GM12878 (cell line): Measurements from ENCODE around the gene ARL14EPL. TPM values are rescaled to one million over a fixed set of nuclear protein-coding genes. Genes with fewer than 3 reads are reported as not detected.

ENCODE experiments used
- BACH1 ChIP-seq: fragments of 450-650 bp; IDR thresholded peaks from 2 replicates; pipeline ENCODE4 v1.6.1; 2017; ENCODE audit warnings: mild to moderate bottlenecking, borderline replicate concordance
- CEBPB ChIP-seq, 2 experiments: fragments of 150-350 bp in 1 of 2; IDR thresholded peaks; 2 replicates each; pipeline ENCODE4 v1.6.1; 2012 to 2014; ENCODE audit warnings: low read depth in 2 of 2, low read length in 2 of 2, borderline replicate concordance in 1 of 2, inconsistent platforms in 1 of 2
- GABPA ChIP-seq: IDR thresholded peaks from 2 replicates; pipeline ENCODE4 v1.6.1; 2014; ENCODE audit warnings: antibody characterized with exemption, low read depth, mild to moderate bottlenecking, inconsistent platforms
- KLF5 ChIP-seq: fragments of 450-650 bp; IDR thresholded peaks from 2 replicates; pipeline ENCODE4 v1.6.1; 2014; ENCODE audit warnings: mild to moderate bottlenecking; ENCODE audit not compliant: partially characterized antibody
- MTA2 ChIP-seq: fragments of 450-650 bp; IDR thresholded peaks from 2 replicates; pipeline ENCODE4 v1.6.1; 2016; ENCODE audit warnings: low read depth, mild to moderate bottlenecking, moderate library complexity
- MXI1 ChIP-seq: fragments of 150-350 bp; IDR thresholded peaks from 2 replicates; pipeline ENCODE4 v1.6.1; 2011; ENCODE audit warnings: low read depth, mild to moderate bottlenecking, inconsistent platforms, low read length, improper control_type of control experiment
- NFYB ChIP-seq: IDR thresholded peaks from 2 replicates; pipeline ENCODE4 v1.6.1; 2011; ENCODE audit warnings: low read depth, mild to moderate bottlenecking, low read length, improper control_type of control experiment, moderate library complexity; ENCODE audit not compliant: insufficient read depth
- NR2F1 ChIP-seq: fragments of 450-650 bp; conservative IDR thresholded peaks from 2 replicates; pipeline ENCODE4 v1.6.1; 2017; ENCODE audit warnings: mild to moderate bottlenecking
- RB1 ChIP-seq: fragments of 450-650 bp; formaldehyde crosslinking; IDR thresholded peaks from 2 replicates; pipeline ENCODE4 v1.6.1; 2017; ENCODE audit warnings: mild to moderate bottlenecking, borderline replicate concordance
- RFX5 ChIP-seq: IDR thresholded peaks from 2 replicates; pipeline ENCODE4 v1.6.1; 2011; ENCODE audit warnings: low read depth, low read length, improper control_type of control experiment
- SREBF2 ChIP-seq: IDR thresholded peaks from 2 replicates; pipeline ENCODE4 v1.6.1; 2012; ENCODE audit warnings: mild to moderate bottlenecking, low read length
- YY1 ChIP-seq: IDR thresholded peaks from 2 replicates; pipeline ENCODE4 v1.6.1; 2011; ENCODE audit warnings: low read depth, mild to moderate bottlenecking, low read length
- ZNF207 ChIP-seq: fragments of 450-650 bp; IDR thresholded peaks from 2 replicates; pipeline ENCODE4 v1.6.1; 2014; ENCODE audit warnings: antibody characterized with exemption, mild to moderate bottlenecking, borderline replicate concordance
- ZNF217 ChIP-seq: fragments of 450-650 bp; IDR thresholded peaks from 2 replicates; pipeline ENCODE4 v1.6.1; 2017; ENCODE audit warnings: antibody characterized with exemption, mild to moderate bottlenecking
- ZZZ3 ChIP-seq: IDR thresholded peaks from 2 replicates; pipeline ENCODE4 v1.6.1; 2011; ENCODE audit warnings: low read depth; ENCODE audit not compliant: control insufficient read depth, insufficient read length
- polyA plus RNA-seq, 11 experiments: library from polyadenylated mRNA; depleted of rRNA in 4 of 11; unstranded in 6 of 11; stranded (reverse) in 5 of 11; fragments of >200 nt; fragmentation: Nextera tagmentation in 4 of 11; fragmentation: Illumina TruSeq in 1 of 11; extraction: Ambion mirVana in 4 of 11; extraction: Trizol in 1 of 11; gene quantifications; 1 replicate in 1 of 11; 2 replicates in 10 of 11; pipeline versions ENCODE4 v1.2.1 to v1.2.3, GENCODE V29; 2011 to 2016; ENCODE audit warnings: inconsistent platforms in 2 of 11, missing spikeins in 2 of 11, low read depth in 1 of 11
- total RNA-seq, 4 experiments: library from RNA; depleted of rRNA in 3 of 4; stranded (reverse); fragments of >200 nt in 3 of 4; fragmentation: Illumina TruSeq in 1 of 4; extraction: Trizol in 1 of 4; gene quantifications; 2 replicates each; pipeline versions ENCODE4 v1.2.1 to v1.2.3, GENCODE V29; 2013 to 2021
- TF ChIP-seq, protein P1 (sequence below): fragments of 450-650 bp; IDR thresholded peaks from 2 replicates; pipeline ENCODE4 v1.6.1; 2016; ENCODE audit warnings: mild to moderate bottlenecking, moderate library complexity, borderline replicate concordance
- TF ChIP-seq, protein P2 (sequence below): fragments of 450-650 bp; IDR thresholded peaks from 2 replicates; pipeline ENCODE4 v1.6.1; 2017; ENCODE audit warnings: mild to moderate bottlenecking
- TF ChIP-seq, protein P3 (sequence below): IDR thresholded peaks from 2 replicates; pipeline ENCODE4 v1.6.1; 2011; ENCODE audit warnings: borderline replicate concordance, low read depth, mild to moderate bottlenecking, moderate library complexity, low read length; ENCODE audit not compliant: insufficient read depth, poor library complexity, severe bottlenecking
- TF ChIP-seq, protein P4 (sequence below): fragments of 450-650 bp; IDR thresholded peaks from 2 replicates; pipeline ENCODE4 v1.6.1; 2016; ENCODE audit warnings: mild to moderate bottlenecking

ARL14EPL gene
- total and polyA plus RNA-seq, 10 of the 15 experiments (the other 5 are each of a cell fraction or from before 2014, with no cell fraction given), result 0.08 TPM; not detected in 9

DNA sequence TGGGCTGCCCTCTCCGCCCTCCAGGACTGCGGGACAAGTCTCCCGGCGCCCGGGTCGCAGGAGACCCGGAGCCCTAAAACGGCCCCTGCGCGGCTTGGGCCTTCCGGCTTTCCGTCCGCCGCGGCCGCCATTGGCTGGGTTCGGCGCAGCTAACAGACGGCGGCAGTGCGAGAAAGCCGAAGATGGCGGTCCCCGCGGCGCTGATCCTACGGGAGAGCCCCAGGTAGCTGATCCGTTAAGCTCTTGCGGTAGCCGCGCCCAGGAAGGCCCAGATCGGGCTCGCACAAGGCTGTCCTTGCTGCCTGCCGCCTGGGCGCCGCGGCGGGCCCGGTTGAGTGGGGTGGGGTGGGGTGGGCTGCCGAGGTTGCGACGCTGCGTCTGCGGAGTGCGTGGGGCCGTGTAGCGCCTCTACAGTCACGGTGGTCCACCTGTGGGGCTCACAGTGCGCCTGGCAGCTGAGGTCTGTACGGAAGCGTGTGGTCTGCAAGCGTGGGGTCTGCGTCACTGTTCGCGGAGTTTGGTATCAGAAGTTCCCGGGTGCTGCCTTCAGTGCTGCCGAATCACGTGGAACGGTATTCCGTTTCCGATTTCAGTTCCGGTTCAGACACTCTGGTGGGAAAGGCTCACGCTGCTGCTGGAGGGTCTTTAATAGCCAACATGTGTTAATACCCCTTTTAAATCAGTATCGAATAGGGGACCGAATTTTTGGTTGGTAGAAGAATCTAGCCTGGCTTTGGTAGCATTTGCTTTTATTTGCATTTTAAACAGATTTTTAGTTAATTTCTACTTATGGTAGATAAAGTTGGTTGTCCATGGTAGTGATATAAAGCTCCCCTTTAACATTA, 52.8 kb downstream of the ARL14EPL start, which contains the start of gene COMMD10 (continued):
- TF ChIP-seq, protein P1, sequence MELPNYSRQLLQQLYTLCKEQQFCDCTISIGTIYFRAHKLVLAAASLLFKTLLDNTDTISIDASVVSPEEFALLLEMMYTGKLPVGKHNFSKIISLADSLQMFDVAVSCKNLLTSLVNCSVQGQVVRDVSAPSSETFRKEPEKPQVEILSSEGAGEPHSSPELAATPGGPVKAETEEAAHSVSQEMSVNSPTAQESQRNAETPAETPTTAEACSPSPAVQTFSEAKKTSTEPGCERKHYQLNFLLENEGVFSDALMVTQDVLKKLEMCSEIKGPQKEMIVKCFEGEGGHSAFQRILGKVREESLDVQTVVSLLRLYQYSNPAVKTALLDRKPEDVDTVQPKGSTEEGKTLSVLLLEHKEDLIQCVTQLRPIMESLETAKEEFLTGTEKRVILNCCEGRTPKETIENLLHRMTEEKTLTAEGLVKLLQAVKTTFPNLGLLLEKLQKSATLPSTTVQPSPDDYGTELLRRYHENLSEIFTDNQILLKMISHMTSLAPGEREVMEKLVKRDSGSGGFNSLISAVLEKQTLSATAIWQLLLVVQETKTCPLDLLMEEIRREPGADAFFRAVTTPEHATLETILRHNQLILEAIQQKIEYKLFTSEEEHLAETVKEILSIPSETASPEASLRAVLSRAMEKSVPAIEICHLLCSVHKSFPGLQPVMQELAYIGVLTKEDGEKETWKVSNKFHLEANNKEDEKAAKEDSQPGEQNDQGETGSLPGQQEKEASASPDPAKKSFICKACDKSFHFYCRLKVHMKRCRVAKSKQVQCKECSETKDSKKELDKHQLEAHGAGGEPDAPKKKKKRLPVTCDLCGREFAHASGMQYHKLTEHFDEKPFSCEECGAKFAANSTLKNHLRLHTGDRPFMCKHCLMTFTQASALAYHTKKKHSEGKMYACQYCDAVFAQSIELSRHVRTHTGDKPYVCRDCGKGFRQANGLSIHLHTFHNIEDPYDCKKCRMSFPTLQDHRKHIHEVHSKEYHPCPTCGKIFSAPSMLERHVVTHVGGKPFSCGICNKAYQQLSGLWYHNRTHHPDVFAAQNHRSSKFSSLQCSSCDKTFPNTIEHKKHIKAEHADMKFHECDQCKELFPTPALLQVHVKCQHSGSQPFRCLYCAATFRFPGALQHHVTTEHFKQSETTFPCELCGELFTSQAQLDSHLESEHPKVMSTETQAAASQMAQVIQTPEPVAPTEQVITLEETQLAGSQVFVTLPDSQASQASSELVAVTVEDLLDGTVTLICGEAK, result peak; percentile 67; the same call in 1 of the 2 replicates
- no peak for TF ChIP-seq SREBF2
- TF ChIP-seq, protein P2, sequence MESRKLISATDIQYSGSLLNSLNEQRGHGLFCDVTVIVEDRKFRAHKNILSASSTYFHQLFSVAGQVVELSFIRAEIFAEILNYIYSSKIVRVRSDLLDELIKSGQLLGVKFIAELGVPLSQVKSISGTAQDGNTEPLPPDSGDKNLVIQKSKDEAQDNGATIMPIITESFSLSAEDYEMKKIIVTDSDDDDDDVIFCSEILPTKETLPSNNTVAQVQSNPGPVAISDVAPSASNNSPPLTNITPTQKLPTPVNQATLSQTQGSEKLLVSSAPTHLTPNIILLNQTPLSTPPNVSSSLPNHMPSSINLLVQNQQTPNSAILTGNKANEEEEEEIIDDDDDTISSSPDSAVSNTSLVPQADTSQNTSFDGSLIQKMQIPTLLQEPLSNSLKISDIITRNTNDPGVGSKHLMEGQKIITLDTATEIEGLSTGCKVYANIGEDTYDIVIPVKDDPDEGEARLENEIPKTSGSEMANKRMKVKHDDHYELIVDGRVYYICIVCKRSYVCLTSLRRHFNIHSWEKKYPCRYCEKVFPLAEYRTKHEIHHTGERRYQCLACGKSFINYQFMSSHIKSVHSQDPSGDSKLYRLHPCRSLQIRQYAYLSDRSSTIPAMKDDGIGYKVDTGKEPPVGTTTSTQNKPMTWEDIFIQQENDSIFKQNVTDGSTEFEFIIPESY, result no peak
- TF ChIP-seq ZNF207, result peak; percentile 71; the same call in 1 of the 2 replicates
- TF ChIP-seq, protein P3, sequence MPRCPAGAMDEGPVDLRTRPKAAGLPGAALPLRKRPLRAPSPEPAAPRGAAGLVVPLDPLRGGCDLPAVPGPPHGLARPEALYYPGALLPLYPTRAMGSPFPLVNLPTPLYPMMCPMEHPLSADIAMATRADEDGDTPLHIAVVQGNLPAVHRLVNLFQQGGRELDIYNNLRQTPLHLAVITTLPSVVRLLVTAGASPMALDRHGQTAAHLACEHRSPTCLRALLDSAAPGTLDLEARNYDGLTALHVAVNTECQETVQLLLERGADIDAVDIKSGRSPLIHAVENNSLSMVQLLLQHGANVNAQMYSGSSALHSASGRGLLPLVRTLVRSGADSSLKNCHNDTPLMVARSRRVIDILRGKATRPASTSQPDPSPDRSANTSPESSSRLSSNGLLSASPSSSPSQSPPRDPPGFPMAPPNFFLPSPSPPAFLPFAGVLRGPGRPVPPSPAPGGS, result peak; percentile 35
- TF ChIP-seq KLF5, result peak; percentile 18
- no peak for TF ChIP-seq RFX5
- TF ChIP-seq NR2F1, result no peak
- TF ChIP-seq, protein P4, sequence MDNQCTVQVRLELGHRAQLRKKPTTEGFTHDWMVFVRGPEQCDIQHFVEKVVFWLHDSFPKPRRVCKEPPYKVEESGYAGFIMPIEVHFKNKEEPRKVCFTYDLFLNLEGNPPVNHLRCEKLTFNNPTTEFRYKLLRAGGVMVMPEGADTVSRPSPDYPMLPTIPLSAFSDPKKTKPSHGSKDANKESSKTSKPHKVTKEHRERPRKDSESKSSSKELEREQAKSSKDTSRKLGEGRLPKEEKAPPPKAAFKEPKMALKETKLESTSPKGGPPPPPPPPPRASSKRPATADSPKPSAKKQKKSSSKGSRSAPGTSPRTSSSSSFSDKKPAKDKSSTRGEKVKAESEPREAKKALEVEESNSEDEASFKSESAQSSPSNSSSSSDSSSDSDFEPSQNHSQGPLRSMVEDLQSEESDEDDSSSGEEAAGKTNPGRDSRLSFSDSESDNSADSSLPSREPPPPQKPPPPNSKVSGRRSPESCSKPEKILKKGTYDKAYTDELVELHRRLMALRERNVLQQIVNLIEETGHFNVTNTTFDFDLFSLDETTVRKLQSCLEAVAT, result 0 out of 2 replicates have a peak, but pooled peaks have one; percentile 39
- TF ChIP-seq BACH1, result peak; percentile 60
- peak; percentile 71; the same call in 1 of the 2 replicates for TF ChIP-seq MXI1
- peak; percentile 80 for TF ChIP-seq RB1
- TF ChIP-seq ZNF217, result no peak
- TF ChIP-seq YY1, result peak; percentile 98
- TF ChIP-seq MTA2, result peak; percentile 42
- peak; percentile 80 for TF ChIP-seq GABPA
- TF ChIP-seq CEBPB (IDR thresholded peaks at IDR 0.05; ENCODE audit: borderline replicate concordance in 1 of 2, low read depth in 2 of 2, low read length in 2 of 2), result no peak
- TF ChIP-seq ZZZ3, result no peak
- no peak for TF ChIP-seq NFYB
